Neural cell (in vitro differentiated cells): ENCODE measurements around the gene SLC22A23.

Experiments
- EP300 ChIP-seq: fragments of 450-650 bp; conservative IDR thresholded peaks from 2 replicates; pipeline ENCODE4 v1.6.1; 2014; ENCODE audit warnings: antibody characterized with exemption, mild to moderate bottlenecking, moderate library complexity; ENCODE audit not compliant: poor library complexity, severe bottlenecking
- EZH2 ChIP-seq: fragments of 200-600, 300-800 bp; shearing (Covaris generic), sonication (generic); IDR thresholded peaks from 2 replicates; pipeline ENCODE4 v1.6.1; 2014; ENCODE audit warnings: antibody characterized with exemption, low read length, borderline replicate concordance, mild to moderate bottlenecking; ENCODE audit not compliant: insufficient read depth, poor library complexity, severe bottlenecking
- MXI1 ChIP-seq: fragments of 450-650 bp; conservative IDR thresholded peaks from 2 replicates; pipeline ENCODE4 v1.6.1; 2014; ENCODE audit warnings: antibody characterized with exemption, mild to moderate bottlenecking; ENCODE audit not compliant: poor library complexity, severe bottlenecking
- POLR2AphosphoS5 ChIP-seq: IDR thresholded peaks from 2 replicates; pipeline ENCODE4 v1.6.1; 2012
- REST ChIP-seq: IDR thresholded peaks from 2 replicates; pipeline ENCODE4 v1.6.1; 2012; ENCODE audit warnings: borderline replicate concordance
- TAF1 ChIP-seq: IDR thresholded peaks from 2 replicates; pipeline ENCODE4 v1.6.1; 2012; ENCODE audit warnings: low read depth
- TF ChIP-seq, protein P1 (sequence below): fragments of 450-650 bp; IDR thresholded peaks from 2 replicates; pipeline ENCODE4 v1.5.1; 2014; ENCODE audit warnings: antibody characterized with exemption, mild to moderate bottlenecking, moderate library complexity; ENCODE audit not compliant: poor library complexity, severe bottlenecking

- TF ChIP-seq, protein P1, sequence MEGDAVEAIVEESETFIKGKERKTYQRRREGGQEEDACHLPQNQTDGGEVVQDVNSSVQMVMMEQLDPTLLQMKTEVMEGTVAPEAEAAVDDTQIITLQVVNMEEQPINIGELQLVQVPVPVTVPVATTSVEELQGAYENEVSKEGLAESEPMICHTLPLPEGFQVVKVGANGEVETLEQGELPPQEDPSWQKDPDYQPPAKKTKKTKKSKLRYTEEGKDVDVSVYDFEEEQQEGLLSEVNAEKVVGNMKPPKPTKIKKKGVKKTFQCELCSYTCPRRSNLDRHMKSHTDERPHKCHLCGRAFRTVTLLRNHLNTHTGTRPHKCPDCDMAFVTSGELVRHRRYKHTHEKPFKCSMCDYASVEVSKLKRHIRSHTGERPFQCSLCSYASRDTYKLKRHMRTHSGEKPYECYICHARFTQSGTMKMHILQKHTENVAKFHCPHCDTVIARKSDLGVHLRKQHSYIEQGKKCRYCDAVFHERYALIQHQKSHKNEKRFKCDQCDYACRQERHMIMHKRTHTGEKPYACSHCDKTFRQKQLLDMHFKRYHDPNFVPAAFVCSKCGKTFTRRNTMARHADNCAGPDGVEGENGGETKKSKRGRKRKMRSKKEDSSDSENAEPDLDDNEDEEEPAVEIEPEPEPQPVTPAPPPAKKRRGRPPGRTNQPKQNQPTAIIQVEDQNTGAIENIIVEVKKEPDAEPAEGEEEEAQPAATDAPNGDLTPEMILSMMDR: no peak
- no peak for TF ChIP-seq EP300
- TF ChIP-seq POLR2AphosphoS5: no peak
- no peak for TF ChIP-seq EZH2
- no peak for TF ChIP-seq REST
- no peak for TF ChIP-seq TAF1
- TF ChIP-seq MXI1: no peak
Observed at GRCh38 chr6:3318226-3318625, 138.6 kb downstream of the SLC22A23 start.
